ENCODE measurements around the gene ENDOV. TPM values are rescaled to one million over a fixed set of nuclear protein-coding genes. Genes with fewer than 3 reads are reported as not detected.
A peak's percentile ranks its signal among the peaks of the same experiment; 100 is the strongest.

ENDOV gene
- polyA plus RNA-seq, 2 of the 4 experiments (the other 2 are of a cell fraction), result 33.2 to 42.6 TPM

GRCh38 chr17:80425835-80426426 lies 11.0 kb downstream of the ENDOV start:
- Histone ChIP-seq H3K4me2 (no peak overlapping the region), H3K4me1 (0 out of 3 replicates have a peak, but pooled peaks cover 2% of the 10 kb centered on the region), H3K9me3 (no peaks in the 10 kb centered on the region), H3K27ac (no peak overlapping the region), H3K4me3 (no peak overlapping the region)
- ATAC-seq (no peak), FAIRE-seq (no peak), DNase-seq (ENCODE audit: low read depth in 1 of 2, low spot score in 1 of 2) (no peak)
- ChIA-PET CTCF (interaction anchor here (0.6 to 6.6 kb wide), 18 partner anchors 10 to 688 kb away, joined by 3 to 85 read pairs (median 5); partner anchors contain the start of genes ENDOV and NPTX1), POLR2A (interaction anchor here (2.2 to 2.6 kb wide), 2 partner anchors 10 to 29 kb away, joined by 9 to 13 read pairs; partner anchors contain the start of gene ENDOV)
- TF ChIP-seq HES2 (IDR thresholded peaks at IDR 0.05) (no peak), KDM1A (IDR thresholded peaks at IDR 0.05; ENCODE audit: low read depth) (no peak), JUN (IDR thresholded peaks at IDR 0.05) (no peak), EHF (CRISPR knock-in tag; IDR thresholded peaks at IDR 0.05) (no peak), BHLHE40 (IDR thresholded peaks at IDR 0.05; ENCODE audit: low read depth, low read length) (no peak), MAZ (IDR thresholded peaks at IDR 0.05; ENCODE audit: borderline replicate concordance, low read depth, low read length) (no peak), PHF8 (IDR thresholded peaks at IDR 0.05; ENCODE audit: borderline replicate concordance, low read depth) (no peak), HOXA7 (CRISPR knock-in tag; IDR thresholded peaks at IDR 0.05) (no peak), NR3C1 (IDR thresholded peaks at IDR 0.05) (no peak), TP53 (CRISPR knock-in tag; IDR thresholded peaks at IDR 0.05) (no peak), ZSCAN20 (CRISPR knock-in tag; IDR thresholded peaks at IDR 0.05) (no peak), RCOR1 (IDR thresholded peaks at IDR 0.05; ENCODE audit: low read depth, low read length) (no peak)
- WGBS (ENCODE audit: missing lambda C conversion rate), result 54% methylated on average over 7 of the region's 9 CpGs

- 0 out of 3 replicates have a peak, but pooled peaks cover 2% of the 10 kb centered on the region for H3K4me1 ChIP-seq
- DNase-seq (ENCODE audit: low read depth in 1 of 2, low spot score in 1 of 2) (peak; percentile 67 to 95), ATAC-seq (peak; percentile 74 to 91), FAIRE-seq (no peak)
- WGBS (ENCODE audit: missing lambda C conversion rate), result 42% methylated on average over 20 of the region's 24 CpGs
- no peak overlapping the region for H3K4me2 ChIP-seq
- ChIA-PET POLR2A (interaction anchor here (0.5 to 0.6 kb wide), 2 partner anchors 11 to 28 kb away, joined by 3 to 4 read pairs; no protein-coding TSS in a partner anchor), CTCF (interaction anchor here (0.6 to 6.6 kb wide), 81 partner anchors 9 to 676 kb away, joined by 3 to 85 read pairs (median 4); partner anchors contain the start of genes ENDOV and NPTX1)
- 0 out of 6 replicates have a peak overlapping the region, but pooled peaks of 1 of the 2 experiments have one; percentile 10 for H3K27ac ChIP-seq
- H3K9me3 ChIP-seq, result no peaks in the 10 kb centered on the region
- H3K4me3 ChIP-seq, result no peak overlapping the region
- TF ChIP-seq BHLHE40 (IDR thresholded peaks at IDR 0.05; ENCODE audit: low read depth, low read length), result no peak
- no peak for TF ChIP-seq CHD4 (IDR thresholded peaks at IDR 0.05; ENCODE audit: borderline replicate concordance)
- no peak for TF ChIP-seq POLR2A (IDR thresholded peaks at IDR 0.05; ENCODE audit: low read length)
- TF ChIP-seq NFE2L2 (conservative IDR thresholded peaks at IDR 0.05; ENCODE audit: low read length), result no peak
- TF ChIP-seq RFX5 (IDR thresholded peaks at IDR 0.05), result peak; percentile 31; the same call in 1 of the 2 replicates
- no peak for TF ChIP-seq HES2 (IDR thresholded peaks at IDR 0.05)
- TF ChIP-seq KDM5A (IDR thresholded peaks at IDR 0.05), result no peak
- 0 out of 2 replicates have a peak, but pooled peaks have one; percentile 10 for TF ChIP-seq GATA3 (IDR thresholded peaks at IDR 0.05; ENCODE audit: borderline replicate concordance)
- no peak for TF ChIP-seq HOXA7 (CRISPR knock-in tag; IDR thresholded peaks at IDR 0.05)
- no peak for TF ChIP-seq HMGXB4 (CRISPR knock-in tag; IDR thresholded peaks at IDR 0.05; ENCODE audit: borderline replicate concordance)
- no peak for TF ChIP-seq CHD2 (IDR thresholded peaks at IDR 0.05; ENCODE audit: low read length, partially characterized antibody)
- TF ChIP-seq PBX3 (IDR thresholded peaks at IDR 0.05), result no peak
- no peak for TF ChIP-seq RARB (CRISPR knock-in tag; IDR thresholded peaks at IDR 0.05)
- 0 out of 2 replicates have a peak, but pooled peaks have one; percentile 40 for TF ChIP-seq TP53 (CRISPR knock-in tag; IDR thresholded peaks at IDR 0.05)
- no peak for TF ChIP-seq NR3C1 (IDR thresholded peaks at IDR 0.05)
- no peak for TF ChIP-seq JUNB (IDR thresholded peaks at IDR 0.05)
- TF ChIP-seq SMC3 (IDR thresholded peaks at IDR 0.05), result peak; percentile 98
- no peak for TF ChIP-seq REST (IDR thresholded peaks at IDR 0.05)
- no peak for TF ChIP-seq EP300 (IDR thresholded peaks at IDR 0.05)
- no peak for TF ChIP-seq BCL3 (IDR thresholded peaks at IDR 0.05)
- TF ChIP-seq NPAS2 (CRISPR knock-in tag; IDR thresholded peaks at IDR 0.05; ENCODE audit: borderline replicate concordance), result no peak
- TF ChIP-seq JUN (IDR thresholded peaks at IDR 0.05), result no peak
These were observed 11.8 kb downstream of the ENDOV start for GRCh38 chr17:80426671-80427326.
